Measurements from ENCODE around the gene VIPR1. TPM values are rescaled to one million over a fixed set of nuclear protein-coding genes. Genes with fewer than 3 reads are reported as not detected.
A peak's percentile ranks its signal among the peaks of the same experiment; 100 is the strongest.

Gene VIPR1
- total RNA-seq, 2 donors from 2014 or later: 98.5 to 226 TPM

- Histone ChIP-seq H3K36me3 (no peaks in the 10 kb centered on the region), H3K4me1 (replicated peaks) (peaks cover 23% of the 10 kb centered on the region), H3K4me3 (no peak overlapping the region), H3K9me3 (no peaks in the 10 kb centered on the region), H3K27me3 (replicated peaks; ENCODE audit: insufficient read depth) (no peaks in the 10 kb centered on the region), H3K27ac (no peak overlapping the region)
- DNase-seq (ENCODE audit: low spot score): no peak
- WGBS: 75% methylated on average over 5 of the region's 6 CpGs
- no peak for TF ChIP-seq POLR2AphosphoS5 (IDR thresholded peaks at IDR 0.05)
- intact Hi-C loops (cut with DNase I): no loop called here
Measured at GRCh38 chr3:42518800-42519567, 16.5 kb downstream of the VIPR1 start.

- no peaks in the 10 kb centered on the region for H3K27me3 ChIP-seq (replicated peaks; ENCODE audit: insufficient read depth)
- H3K9me3 ChIP-seq: no peaks in the 10 kb centered on the region
- TF ChIP-seq POLR2A (IDR thresholded peaks at IDR 0.05) (no peak), POLR2AphosphoS5 (IDR thresholded peaks at IDR 0.05) (no peak)
- TF ChIP-seq, protein P1, sequence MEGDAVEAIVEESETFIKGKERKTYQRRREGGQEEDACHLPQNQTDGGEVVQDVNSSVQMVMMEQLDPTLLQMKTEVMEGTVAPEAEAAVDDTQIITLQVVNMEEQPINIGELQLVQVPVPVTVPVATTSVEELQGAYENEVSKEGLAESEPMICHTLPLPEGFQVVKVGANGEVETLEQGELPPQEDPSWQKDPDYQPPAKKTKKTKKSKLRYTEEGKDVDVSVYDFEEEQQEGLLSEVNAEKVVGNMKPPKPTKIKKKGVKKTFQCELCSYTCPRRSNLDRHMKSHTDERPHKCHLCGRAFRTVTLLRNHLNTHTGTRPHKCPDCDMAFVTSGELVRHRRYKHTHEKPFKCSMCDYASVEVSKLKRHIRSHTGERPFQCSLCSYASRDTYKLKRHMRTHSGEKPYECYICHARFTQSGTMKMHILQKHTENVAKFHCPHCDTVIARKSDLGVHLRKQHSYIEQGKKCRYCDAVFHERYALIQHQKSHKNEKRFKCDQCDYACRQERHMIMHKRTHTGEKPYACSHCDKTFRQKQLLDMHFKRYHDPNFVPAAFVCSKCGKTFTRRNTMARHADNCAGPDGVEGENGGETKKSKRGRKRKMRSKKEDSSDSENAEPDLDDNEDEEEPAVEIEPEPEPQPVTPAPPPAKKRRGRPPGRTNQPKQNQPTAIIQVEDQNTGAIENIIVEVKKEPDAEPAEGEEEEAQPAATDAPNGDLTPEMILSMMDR (IDR thresholded peaks at IDR 0.05): no peak
- peak overlapping the region in 1 of 2 donors; percentile 3 for H3K27ac ChIP-seq
- H3K4me3 ChIP-seq: no peak overlapping the region
- peaks cover 22% of the 10 kb centered on the region for H3K4me1 ChIP-seq (replicated peaks)
- no peak for DNase-seq (ENCODE audit: low spot score)
- WGBS: 80% methylated on average over 2 of the region's 2 CpGs
- no peaks in the 10 kb centered on the region for H3K36me3 ChIP-seq
- intact Hi-C loops (cut with DNase I): no loop called here
Measured at GRCh38 chr3:42519568-42519962, 17.1 kb downstream of the VIPR1 start.

- no peaks in the 10 kb centered on the region for H3K27me3 ChIP-seq (replicated peaks; ENCODE audit: insufficient read depth)
- no peak overlapping the region for H3K4me3 ChIP-seq
- H3K27ac ChIP-seq: no peak overlapping the region
- H3K4me1 ChIP-seq (replicated peaks): peaks cover 16% of the 10 kb centered on the region
- H3K36me3 ChIP-seq: no peaks in the 10 kb centered on the region
- intact Hi-C loops (cut with DNase I): no loop called here
- no peaks in the 10 kb centered on the region for H3K9me3 ChIP-seq
- no peak for DNase-seq (ENCODE audit: low spot score)
- TF ChIP-seq POLR2A (IDR thresholded peaks at IDR 0.05): no peak
- TF ChIP-seq POLR2AphosphoS5 (IDR thresholded peaks at IDR 0.05): no peak
- TF ChIP-seq, protein P1 (IDR thresholded peaks at IDR 0.05): no peak
- WGBS: 57% methylated on average over 4 of the region's 4 CpGs
Measured at GRCh38 chr3:42520336-42520735, 17.9 kb downstream of the VIPR1 start.

- 93% methylated on average over 4 of the region's 4 CpGs for WGBS
- Histone ChIP-seq H3K36me3 (no peaks in the 10 kb centered on the region), H3K27ac (no peak overlapping the region), H3K9me3 (no peaks in the 10 kb centered on the region), H3K27me3 (replicated peaks; ENCODE audit: insufficient read depth) (no peaks in the 10 kb centered on the region), H3K4me3 (no peak overlapping the region), H3K4me1 (replicated peaks) (peaks cover 12% of the 10 kb centered on the region)
- TF ChIP-seq, protein P1 (IDR thresholded peaks at IDR 0.05): no peak
- no peak for TF ChIP-seq POLR2AphosphoS5 (IDR thresholded peaks at IDR 0.05)
- TF ChIP-seq POLR2A (IDR thresholded peaks at IDR 0.05): no peak
- DNase-seq (ENCODE audit: low spot score): no peak
- intact Hi-C loops (cut with DNase I): no loop called here
Measured at GRCh38 chr3:42520906-42521305, 18.5 kb downstream of the VIPR1 start.

DNA sequence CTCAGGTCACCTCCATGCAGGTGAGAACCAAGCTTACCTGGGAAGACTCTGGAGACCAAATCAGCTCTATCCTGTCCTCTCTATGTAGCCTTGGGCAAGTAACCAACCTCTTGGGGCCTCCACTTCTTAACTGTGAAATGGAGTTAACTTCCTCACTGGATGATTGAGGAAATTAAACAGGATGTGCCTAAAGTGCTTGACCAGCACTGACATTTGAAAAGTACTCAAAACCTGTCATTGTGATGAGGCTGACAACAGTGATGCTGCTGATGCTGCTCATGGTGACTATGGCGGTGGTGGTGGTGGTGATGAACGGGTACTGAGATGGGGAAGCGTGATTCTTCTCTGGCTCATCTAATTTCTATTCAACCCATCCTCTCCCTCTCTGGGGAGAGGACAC is 22.3 kb downstream of the VIPR1 start:
- Histone ChIP-seq H3K27me3 (replicated peaks; ENCODE audit: insufficient read depth) (no peaks in the 10 kb centered on the region), H3K9me3 (no peaks in the 10 kb centered on the region), H3K4me1 (replicated peaks) (no peaks in the 10 kb centered on the region), H3K27ac (no peak overlapping the region), H3K4me3 (no peak overlapping the region), H3K36me3 (no peaks in the 10 kb centered on the region)
- intact Hi-C loops (cut with DNase I): no loop called here
- DNase-seq (ENCODE audit: low spot score): no peak
- TF ChIP-seq POLR2A (IDR thresholded peaks at IDR 0.05) (no peak), POLR2AphosphoS5 (IDR thresholded peaks at IDR 0.05) (no peak)
- TF ChIP-seq, protein P1 (IDR thresholded peaks at IDR 0.05): no peak
- 95% methylated on average over 3 of the region's 3 CpGs for WGBS
